Panc1 (cell line): ENCODE results near the gene IRF2BP2. TPM values are rescaled to one million over a fixed set of nuclear protein-coding genes. Genes with fewer than 3 reads are reported as not detected.

Source experiments
- ATAC-seq: fragments of 200-7000 bp; cut with Tn5 transposase; 2 replicates; pipeline ENCODE4 v1.9.1; 2020; ENCODE audit warnings: mild to moderate bottlenecking, moderate library complexity
- BruUV-seq: library from RNA; stranded (reverse); fragments of 400-500 nt; replicated peaks from 2 replicates; lab custom pipeline; 2021; lab: Mats Ljungman, UMichigan
- CTCF ChIA-PET: fragments of 300-600 bp; sonication (Branson Sonifier 250); formaldehyde crosslinking; loops from one replicate; lab custom pipeline; 2022; ENCODE audit warnings: antibody characterized with exemption; lab: Charles Lee
- POLR2A ChIA-PET: fragments of 300-600 bp; sonication (Branson Sonifier 250); formaldehyde crosslinking; loops from one replicate; lab custom pipeline; 2022; ENCODE audit warnings: antibody characterized with exemption; lab: Charles Lee
- DNase-seq: peaks from one replicate; pipeline ENCODE4 v3.0.0-alpha.2; 2010; ENCODE audit warnings: low read depth, low spot score
- H3K27ac ChIP-seq: 2 replicates; pipeline ENCODE4 v1.5.1; 2011; ENCODE audit warnings: mild to moderate bottlenecking, low read length, inconsistent platforms
- H3K27me3 ChIP-seq: fragments of 200-500 bp; sonication (Bioruptor generic); 2 replicates; pipeline ENCODE4 v1.6.0; 2014; ENCODE audit warnings: low read length, inconsistent platforms; ENCODE audit not compliant: control insufficient read depth, insufficient read depth
- H3K36me3 ChIP-seq: fragments of 200-500 bp; sonication (Bioruptor generic); 2 replicates; pipeline ENCODE4 v1.5.1; 2014; ENCODE audit warnings: inconsistent platforms, mild to moderate bottlenecking, low read length, moderate library complexity; ENCODE audit not compliant: control insufficient read depth, insufficient read depth
- H3K4me1 ChIP-seq: 2 replicates; pipeline ENCODE4 v1.5.1; 2011; ENCODE audit warnings: inconsistent platforms, mild to moderate bottlenecking, low read length, moderate library complexity; ENCODE audit not compliant: control insufficient read depth, insufficient read depth
- H3K4me3 ChIP-seq, 2 experiments: 2 replicates each; pipeline ENCODE4 v1.5.1; 2011 to 2012; ENCODE audit warnings: low read depth in 2 of 2, low read length in 2 of 2, mild to moderate bottlenecking in 2 of 2, inconsistent platforms in 1 of 2, moderate library complexity in 1 of 2
- H3K9me3 ChIP-seq: fragments of 200-500 bp; sonication (Bioruptor generic); 2 replicates; pipeline ENCODE4 v1.5.1; 2014; ENCODE audit warnings: low read depth, mild to moderate bottlenecking, inconsistent platforms, low read length, moderate library complexity; ENCODE audit not compliant: control insufficient read depth, insufficient read depth
- POLR2AphosphoS5 ChIP-seq: IDR thresholded peaks from 2 replicates; pipeline ENCODE4 v1.6.1; 2012; ENCODE audit warnings: mild to moderate bottlenecking, low read depth, low read length, moderate library complexity
- REST ChIP-seq, 2 experiments: IDR thresholded peaks; 2 replicates each; pipeline ENCODE4 v1.6.1; 2011 to 2012; ENCODE audit warnings: low read depth in 2 of 2, control low read depth in 1 of 2, low read length in 1 of 2, mild to moderate bottlenecking in 1 of 2, moderate library complexity in 1 of 2; ENCODE audit not compliant: insufficient read depth in 1 of 2
- in situ Hi-C: cut with HindIII; loops from 2 replicates; pipeline ENCODE4 v1.10.0; 2016; ENCODE audit warnings: low sequenced_read_pairs, low pct_unique_long_range_greater_than_20kb
- intact Hi-C: fragments of 100-400 bp; cut with micrococcal nuclease; formaldehyde crosslinking; loops from one replicate; pipeline ENCODE4 v1.10.0; 2022; ENCODE audit not compliant: unreplicated experiment
- total RNA-seq: library from RNA; stranded (reverse); gene quantifications from one replicate; pipeline ENCODE4 v1.2.1, GENCODE V29; 2021; ENCODE audit not compliant: unreplicated experiment
- TF ChIP-seq, protein P1 (sequence below): fragments of 450-650 bp; IDR thresholded peaks from 2 replicates; pipeline ENCODE4 v1.5.1; 2017; ENCODE audit warnings: mild to moderate bottlenecking

Gene IRF2BP2
- total RNA-seq, 1 experiment from 2014 or later: 187 TPM

DNA sequence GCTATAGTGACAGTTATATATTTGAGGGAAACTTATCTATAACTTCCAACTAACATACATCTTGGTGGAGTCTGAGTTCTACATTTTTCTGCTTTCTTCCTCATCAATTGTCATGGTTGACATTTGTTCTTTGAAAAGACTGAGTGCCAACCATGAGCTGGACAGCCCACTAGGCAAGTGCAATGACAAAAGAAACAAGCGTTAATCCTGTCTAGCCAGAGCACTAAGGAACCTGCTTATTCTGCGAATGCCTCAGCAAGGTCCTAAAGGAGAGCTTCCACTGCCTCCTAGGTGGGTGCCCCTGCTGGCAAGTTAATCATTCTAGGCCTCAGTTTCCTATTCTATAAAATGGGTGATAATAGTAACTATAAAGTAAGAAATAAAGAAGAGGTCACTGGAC lies 44.8 kb downstream of the IRF2BP2 start:
- ATAC-seq (peak; percentile 67), DNase-seq (no peak)
- Histone ChIP-seq H3K9me3 (no peaks in the 10 kb centered on the region), H3K36me3 (no peaks in the 10 kb centered on the region), H3K4me1 (peaks cover 19% of the 10 kb centered on the region), H3K4me3 (no peak overlapping the region), H3K27me3 (no peaks in the 10 kb centered on the region), H3K27ac (peak overlapping the region; percentile 72; the same call in 1 of the 2 replicates)
- no peak for TF ChIP-seq REST (IDR thresholded peaks at IDR 0.05; ENCODE audit: insufficient read depth in 1 of 2, low read depth in 2 of 2, low read length in 1 of 2)
- TF ChIP-seq, protein P1, sequence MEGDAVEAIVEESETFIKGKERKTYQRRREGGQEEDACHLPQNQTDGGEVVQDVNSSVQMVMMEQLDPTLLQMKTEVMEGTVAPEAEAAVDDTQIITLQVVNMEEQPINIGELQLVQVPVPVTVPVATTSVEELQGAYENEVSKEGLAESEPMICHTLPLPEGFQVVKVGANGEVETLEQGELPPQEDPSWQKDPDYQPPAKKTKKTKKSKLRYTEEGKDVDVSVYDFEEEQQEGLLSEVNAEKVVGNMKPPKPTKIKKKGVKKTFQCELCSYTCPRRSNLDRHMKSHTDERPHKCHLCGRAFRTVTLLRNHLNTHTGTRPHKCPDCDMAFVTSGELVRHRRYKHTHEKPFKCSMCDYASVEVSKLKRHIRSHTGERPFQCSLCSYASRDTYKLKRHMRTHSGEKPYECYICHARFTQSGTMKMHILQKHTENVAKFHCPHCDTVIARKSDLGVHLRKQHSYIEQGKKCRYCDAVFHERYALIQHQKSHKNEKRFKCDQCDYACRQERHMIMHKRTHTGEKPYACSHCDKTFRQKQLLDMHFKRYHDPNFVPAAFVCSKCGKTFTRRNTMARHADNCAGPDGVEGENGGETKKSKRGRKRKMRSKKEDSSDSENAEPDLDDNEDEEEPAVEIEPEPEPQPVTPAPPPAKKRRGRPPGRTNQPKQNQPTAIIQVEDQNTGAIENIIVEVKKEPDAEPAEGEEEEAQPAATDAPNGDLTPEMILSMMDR: no peak
- intact Hi-C loops (no loop called here), in situ Hi-C loops (no loop called here)
- POLR2A ChIA-PET: no interaction called here
- BruUV-seq: no TSS peak
- CTCF ChIA-PET: interaction anchor here (0.5 kb wide), 1 partner anchor 594 kb away, joined by 5 read pairs; no protein-coding TSS in a partner anchor

- intact Hi-C loops: no loop called here
- Histone ChIP-seq H3K4me3 (no peak overlapping the region), H3K27ac (peak overlapping the region; percentile 72; the same call in 1 of the 2 replicates), H3K9me3 (no peaks in the 10 kb centered on the region), H3K27me3 (no peaks in the 10 kb centered on the region), H3K4me1 (peaks cover 19% of the 10 kb centered on the region), H3K36me3 (no peaks in the 10 kb centered on the region)
- no peak for TF ChIP-seq REST (IDR thresholded peaks at IDR 0.05; ENCODE audit: insufficient read depth in 1 of 2, low read depth in 2 of 2, low read length in 1 of 2)
- TF ChIP-seq POLR2AphosphoS5: peak; percentile 62; the same call in 1 of the 2 replicates
- no TSS peak for BruUV-seq
- DNase-seq (peak; percentile 99), ATAC-seq (peak; percentile 98)
- in situ Hi-C loops: no loop called here
- ChIA-PET CTCF (no interaction called here), POLR2A (no interaction called here)
These were observed 45.6 kb downstream of the IRF2BP2 start for GRCh38 chr1:234564035-234565029.
